Measurements from ENCODE around the gene XK. TPM values are rescaled to one million over a fixed set of nuclear protein-coding genes. Genes with fewer than 3 reads are reported as not detected.
A peak's percentile ranks its signal among the peaks of the same experiment; 100 is the strongest.

Gene XK
- total RNA-seq, 1 donor from 2014 or later = 1.3 TPM

GRCh38 chrX:37726346-37726745, 40.8 kb downstream of the XK start:
- H3F3A ChIP-seq (ENCODE audit: low read depth) = no peaks in the 10 kb centered on the region
- H2AFZ ChIP-seq (replicated peaks) = no peak overlapping the region
- H3K4me1 ChIP-seq = no peaks in the 10 kb centered on the region
- H3K9ac ChIP-seq = no peak overlapping the region
- H3K79me2 ChIP-seq (ENCODE audit: low read depth) = no peaks in the 10 kb centered on the region
- Mint-ChIP-seq H3K4me3 (no peak overlapping the region), H3K36me3 (no peaks in the 10 kb centered on the region), H3K27ac (no peak overlapping the region), H3K4me1 (no peaks in the 10 kb centered on the region), H3K9me3 (no peaks in the 10 kb centered on the region), H3K27me3 (ENCODE audit: insufficient read depth, low read depth) (no peaks in the 10 kb centered on the region)
- H3K27ac ChIP-seq = no peak overlapping the region
- H3K9me3 ChIP-seq (ENCODE audit: low read depth) = no peaks in the 10 kb centered on the region
- H3K4me3 ChIP-seq = no peak overlapping the region
- no peak overlapping the region for H3K4me2 ChIP-seq
- DNase-seq (ENCODE audit: low spot score) = no peak
- H3K36me3 ChIP-seq = no peaks in the 10 kb centered on the region
- no peaks in the 10 kb centered on the region for H4K20me1 ChIP-seq (ENCODE audit: low read depth)
- no peaks in the 10 kb centered on the region for H3K27me3 ChIP-seq
- TF ChIP-seq EZH2 (IDR thresholded peaks at IDR 0.05) (no peak), EZH2phosphoT487 (IDR thresholded peaks at IDR 0.05) (no peak), CTCF (IDR thresholded peaks at IDR 0.05) (no peak)

DNA sequence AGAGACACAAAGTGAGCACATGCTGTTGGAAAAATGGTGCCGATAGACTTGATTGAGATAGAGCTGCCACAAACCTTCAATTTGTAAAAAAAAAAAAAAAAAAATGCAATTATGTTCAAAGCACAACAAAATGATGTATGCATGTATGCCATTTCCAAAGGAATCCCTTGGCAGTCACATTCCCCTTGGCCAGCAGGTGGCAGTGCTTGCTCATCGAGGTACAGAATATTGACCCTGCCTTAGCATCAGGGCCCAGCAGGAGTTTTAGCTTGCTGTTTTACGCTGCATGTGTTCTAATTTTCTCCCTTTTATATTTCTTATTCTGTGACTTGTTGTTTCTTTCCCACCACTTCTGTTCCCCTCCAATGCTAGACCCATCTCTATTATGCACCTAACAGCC, 59.8 kb downstream of the XK start:
- TF ChIP-seq EZH2 (IDR thresholded peaks at IDR 0.05) (no peak), CTCF (IDR thresholded peaks at IDR 0.05) (peak; percentile 74)
- peak; percentile 71 for DNase-seq (ENCODE audit: low spot score)
- Histone ChIP-seq H3K79me2 (ENCODE audit: low read depth) (no peaks in the 10 kb centered on the region), H3F3A (ENCODE audit: low read depth) (no peaks in the 10 kb centered on the region), H3K27ac (no peak overlapping the region), H2AFZ (replicated peaks) (no peak overlapping the region), H3K36me3 (no peaks in the 10 kb centered on the region), H3K27me3 (no peaks in the 10 kb centered on the region), H3K4me2 (no peak overlapping the region), H3K4me3 (no peak overlapping the region), H4K20me1 (ENCODE audit: low read depth) (no peaks in the 10 kb centered on the region), H3K9me3 (ENCODE audit: low read depth) (no peaks in the 10 kb centered on the region), H3K9ac (no peak overlapping the region), H3K4me1 (no peaks in the 10 kb centered on the region)
- Mint-ChIP-seq H3K4me3 (no peak overlapping the region), H3K4me1 (peaks cover 2% of the 10 kb centered on the region), H3K27me3 (ENCODE audit: insufficient read depth, low read depth) (no peaks in the 10 kb centered on the region), H3K27ac (no peak overlapping the region), H3K9me3 (no peaks in the 10 kb centered on the region), H3K36me3 (no peaks in the 10 kb centered on the region)

GRCh38 chrX:37745835-37746217, 60.2 kb downstream of the XK start:
- Mint-ChIP-seq H3K9me3 (no peaks in the 10 kb centered on the region), H3K4me1 (peaks cover 2% of the 10 kb centered on the region)
- TF ChIP-seq EZH2 (IDR thresholded peaks at IDR 0.05) (no peak), CTCF (IDR thresholded peaks at IDR 0.05) (no peak), EZH2phosphoT487 (IDR thresholded peaks at IDR 0.05) (no peak)

More at GRCh38 chrX:37745835-37746217, 60.2 kb downstream of the XK start:
- no peak for DNase-seq (ENCODE audit: low spot score)
- Histone ChIP-seq H3K4me2 (no peak overlapping the region), H3K4me3 (no peak overlapping the region), H3K27ac (no peak overlapping the region), H3K9me3 (ENCODE audit: low read depth) (no peaks in the 10 kb centered on the region), H3K36me3 (no peaks in the 10 kb centered on the region), H3K79me2 (ENCODE audit: low read depth) (no peaks in the 10 kb centered on the region), H3K9ac (no peak overlapping the region), H2AFZ (replicated peaks) (no peak overlapping the region), H3K4me1 (no peaks in the 10 kb centered on the region), H3F3A (ENCODE audit: low read depth) (no peaks in the 10 kb centered on the region), H4K20me1 (ENCODE audit: low read depth) (no peaks in the 10 kb centered on the region), H3K27me3 (no peaks in the 10 kb centered on the region)
- no peak overlapping the region for H3K27ac Mint-ChIP-seq
- no peak overlapping the region for H3K4me3 Mint-ChIP-seq
- H3K36me3 Mint-ChIP-seq = no peaks in the 10 kb centered on the region
- H3K27me3 Mint-ChIP-seq (ENCODE audit: insufficient read depth, low read depth) = no peaks in the 10 kb centered on the region

Measured in neural progenitor cell (in vitro differentiated cells).